Large intestine (tissue), 3 donors: ENCODE measurements around the gene MOG. TPM values are rescaled to one million over a fixed set of nuclear protein-coding genes. Genes with fewer than 3 reads are reported as not detected.

Source experiments
- DNase-seq, 2 donors: peaks; one replicate each; pipeline versions ENCODE4 v3.0.0 to v3.0.0-alpha.2; 2013
- H3K27ac ChIP-seq: one replicate; pipeline ENCODE4 v1.5.1; 2013; ENCODE audit warnings: low read length
- H3K27me3 ChIP-seq: 2 replicates; pipeline ENCODE4 v1.6.1; 2013; ENCODE audit warnings: low read length; ENCODE audit not compliant: control insufficient read depth, insufficient read depth
- H3K36me3 ChIP-seq: 2 replicates; pipeline ENCODE4 v1.6.1; 2013; ENCODE audit warnings: low read length; ENCODE audit not compliant: control insufficient read depth, insufficient read depth
- H3K4me1 ChIP-seq: one replicate; pipeline ENCODE4 v1.6.1; 2013; ENCODE audit warnings: low read length; ENCODE audit not compliant: control insufficient read depth, insufficient read depth
- H3K4me3 ChIP-seq: one replicate; pipeline ENCODE4 v1.5.1; 2013; ENCODE audit warnings: low read length
- H3K9me3 ChIP-seq: one replicate; pipeline ENCODE4 v1.6.1; 2013; ENCODE audit warnings: mild to moderate bottlenecking, low read depth, low read length, moderate library complexity; ENCODE audit not compliant: control insufficient read depth
- WGBS: methylation state at CpG from one replicate; pipeline ENCODE4 v1.1.5; 2013; ENCODE audit warnings: low lambda C conversion rate; ENCODE audit not compliant: insufficient coverage; 5-methylcytosine and 5-hydroxymethylcytosine counted together
- polyA plus RNA-seq: library from polyadenylated mRNA; unstranded; fragments of 120-200 nt; gene quantifications from one replicate; pipeline ENCODE4 v1.2.1, GENCODE V29; 2013

The MOG gene
- polyA plus RNA-seq, 1 donor: 0.04 TPM

GRCh38 chr6:29702519-29703103 is 45.7 kb downstream of the MOG start:
- no peak for DNase-seq
- H3K27ac ChIP-seq: no peak overlapping the region
- no peaks in the 10 kb centered on the region for H3K4me1 ChIP-seq
- no peaks in the 10 kb centered on the region for H3K36me3 ChIP-seq
- H3K9me3 ChIP-seq: no peaks in the 10 kb centered on the region
- no peak overlapping the region for H3K4me3 ChIP-seq
- no CpG with 5 or more reads among the region's 17 CpGs for WGBS
- H3K27me3 ChIP-seq: peaks cover 13% of the 10 kb centered on the region

GRCh38 chr6:29705389-29706231 is 48.7 kb downstream of the MOG start:
- H3K27ac ChIP-seq: no peak overlapping the region
- H3K27me3 ChIP-seq: peaks cover 30% of the 10 kb centered on the region
- no peaks in the 10 kb centered on the region for H3K36me3 ChIP-seq
- H3K4me1 ChIP-seq: no peaks in the 10 kb centered on the region
- no peaks in the 10 kb centered on the region for H3K9me3 ChIP-seq
- peak; percentile 14 to 31 for DNase-seq
- 78% methylated on average over 1 of the region's 10 CpGs for WGBS
- no peak overlapping the region for H3K4me3 ChIP-seq

- Histone ChIP-seq H3K27me3 (peaks cover 29% of the 10 kb centered on the region), H3K4me3 (no peak overlapping the region), H3K4me1 (no peaks in the 10 kb centered on the region), H3K27ac (no peak overlapping the region), H3K9me3 (no peaks in the 10 kb centered on the region), H3K36me3 (no peaks in the 10 kb centered on the region)
- peak in 1 of 2 donors; percentile 17 for DNase-seq
- WGBS: no CpG with 5 or more reads among the region's 11 CpGs
Observed at GRCh38 chr6:29708432-29709179, 51.7 kb downstream of the MOG start.

GRCh38 chr6:29709188-29709587 is 52.3 kb downstream of the MOG start:
- WGBS: no CpG with 5 or more reads among the region's 4 CpGs
- H3K4me1 ChIP-seq: no peaks in the 10 kb centered on the region
- no peaks in the 10 kb centered on the region for H3K36me3 ChIP-seq
- no peaks in the 10 kb centered on the region for H3K9me3 ChIP-seq
- no peak for DNase-seq
- no peak overlapping the region for H3K4me3 ChIP-seq
- H3K27ac ChIP-seq: no peak overlapping the region
- peaks cover 29% of the 10 kb centered on the region for H3K27me3 ChIP-seq

- no peaks in the 10 kb centered on the region for H3K36me3 ChIP-seq
- no peaks in the 10 kb centered on the region for H3K9me3 ChIP-seq
- 83% methylated on average over 1 of the region's 8 CpGs for WGBS
- H3K27ac ChIP-seq: no peak overlapping the region
- H3K4me3 ChIP-seq: no peak overlapping the region
- no peak for DNase-seq
- peaks cover 33% of the 10 kb centered on the region for H3K27me3 ChIP-seq
- no peaks in the 10 kb centered on the region for H3K4me1 ChIP-seq
Observed at GRCh38 chr6:29710281-29710941, 53.5 kb downstream of the MOG start.

- no CpG with 5 or more reads among the region's 2 CpGs for WGBS
Observed at GRCh38 chr6:29720863-29721262, 64.0 kb downstream of the MOG start.

More at GRCh38 chr6:29720863-29721262, 64.0 kb downstream of the MOG start:
- peaks cover 9% of the 10 kb centered on the region for H3K36me3 ChIP-seq
- H3K9me3 ChIP-seq: no peaks in the 10 kb centered on the region
- H3K4me1 ChIP-seq: peaks cover 4% of the 10 kb centered on the region
- no peak for DNase-seq
- H3K27ac ChIP-seq: no peak overlapping the region
- H3K4me3 ChIP-seq: no peak overlapping the region
- H3K27me3 ChIP-seq: peaks cover 42% of the 10 kb centered on the region

Other genes with a start within 250 kb of the MOG start
- not detected for gene OR12D1, start 242.2 kb upstream of the MOG start, polyA plus RNA-seq
- not detected for gene OR10C1, start 217.8 kb upstream of the MOG start, polyA plus RNA-seq
- gene OR11A1, start 200.0 kb upstream of the MOG start, polyA plus RNA-seq: not detected
- gene OR2H1, start 199.9 kb upstream of the MOG start, polyA plus RNA-seq: not detected
- not detected for gene MAS1L, start 169.1 kb upstream of the MOG start, polyA plus RNA-seq
- 8.1 TPM for gene UBD, start 97.4 kb upstream of the MOG start, polyA plus RNA-seq
- 0.03 TPM for gene OR2H2, start 72.0 kb upstream of the MOG start, polyA plus RNA-seq
- gene GABBR1, start 23.9 kb upstream of the MOG start, polyA plus RNA-seq: 35.9 TPM
- gene ZFP57, start 24.1 kb downstream of the MOG start, polyA plus RNA-seq: not detected
- 8.2 TPM for gene HLA-F, start 66.3 kb downstream of the MOG start, polyA plus RNA-seq
- 0.06 TPM for gene HLA-G, start 170.7 kb downstream of the MOG start, polyA plus RNA-seq